HS-27A (cell line): ENCODE data around the gene SULT1C4.
"Not testable (repeated sequence)": the region's sequence is repeated elsewhere in the genome, so short reads cannot be mapped to it uniquely, and the experiment has no call there.

Source experiments
- DNase-seq: peaks from one replicate; pipeline ENCODE4 v3.0.0-alpha.2; 2012; ENCODE audit warnings: low read depth, missing footprints

SULT1C4 gene

GRCh38 chr2:108377815-108378630 lies at the start of gene SULT1C4:
Gene SULT1C4, plus strand, starts transcription at chr2:108377954. Its CDS starts 384 bp downstream, at chr2:108378338.
- DNase-seq: no peak

DNA sequence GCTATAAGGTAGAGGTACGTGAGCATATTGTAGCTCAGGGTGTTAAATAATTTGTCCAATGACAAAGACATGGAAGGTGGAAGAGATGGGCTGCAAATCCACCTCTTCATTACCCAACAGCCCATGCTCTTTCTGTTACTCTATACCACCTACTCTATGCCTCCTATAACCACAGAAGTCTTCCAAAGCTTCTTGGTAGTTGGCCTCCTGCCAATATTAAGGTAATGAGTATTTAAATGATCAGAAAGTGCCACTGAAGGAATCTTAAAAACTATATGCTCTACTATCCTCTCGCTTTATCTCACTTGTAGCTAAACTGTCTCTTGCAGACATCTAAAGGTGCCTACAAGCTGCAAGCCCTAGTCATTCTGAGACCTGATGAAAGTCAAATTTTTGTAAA lies 48.0 kb upstream of the SULT1C4 start:
- DNase-seq: no peak

GRCh38 chr2:108330979-108331378 lies 46.8 kb upstream of the SULT1C4 start:
- DNase-seq: no peak

DNA sequence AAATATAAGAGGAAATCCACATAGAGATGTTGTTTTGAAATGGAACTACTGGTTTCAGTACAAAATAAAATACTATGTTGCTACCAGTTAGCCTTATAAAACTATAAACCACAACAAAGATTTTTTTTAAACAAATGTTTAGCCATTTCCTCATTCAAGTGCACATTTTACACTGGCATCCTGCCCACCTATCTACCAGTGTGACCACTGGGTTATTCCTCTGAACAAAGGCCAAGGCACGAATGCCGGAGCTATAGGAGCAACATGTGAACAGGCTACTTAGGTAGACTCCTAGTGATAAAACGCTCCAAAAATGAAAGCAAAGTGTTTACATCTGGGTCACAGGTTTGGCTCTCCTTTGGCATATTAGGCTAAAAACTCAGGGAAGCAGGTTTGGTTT lies 31.8 kb upstream of the SULT1C4 start:
- DNase-seq: no peak

DNA sequence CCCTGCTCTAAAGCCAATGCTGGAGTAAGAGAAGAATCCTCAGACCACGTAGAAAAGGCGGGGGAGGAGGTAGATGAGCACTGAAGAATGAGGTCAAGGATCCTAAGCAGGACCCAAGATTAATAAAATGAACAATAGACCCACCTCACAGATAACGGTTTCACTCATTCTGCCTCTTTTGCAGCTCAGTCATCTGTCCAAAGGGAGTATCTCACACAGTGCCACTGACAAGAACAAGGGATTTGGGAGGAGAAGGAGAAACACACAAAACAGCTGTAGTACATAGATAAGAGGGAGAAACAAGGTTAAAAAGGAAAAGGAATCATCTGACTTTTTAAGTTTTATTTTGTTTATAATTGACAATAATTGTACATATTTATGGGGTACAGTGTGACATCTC lies 30.9 kb upstream of the SULT1C4 start:
- DNase-seq: no peak

DNA sequence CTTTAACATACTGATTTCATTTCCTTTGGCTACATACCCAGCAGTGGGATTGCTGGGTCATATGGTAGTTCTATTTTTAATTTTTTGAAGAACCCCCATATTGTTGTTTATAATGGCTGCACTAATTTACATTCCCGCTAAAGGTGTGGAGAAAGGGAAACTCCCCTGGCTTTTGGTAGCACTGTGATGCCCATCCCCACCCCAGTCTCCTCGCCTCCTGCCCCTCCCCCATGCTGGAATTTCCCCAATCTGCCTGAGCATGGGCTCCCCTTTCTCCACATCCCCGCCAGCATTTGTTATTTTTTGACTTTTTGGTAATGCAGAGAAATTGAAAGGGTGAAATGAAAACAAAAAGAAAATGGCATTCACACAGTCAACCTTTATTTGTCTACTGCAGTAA lies 30.0 kb upstream of the SULT1C4 start:
- no peak for DNase-seq

- DNase-seq: no peak
Measured at GRCh38 chr2:108348816-108349570, 28.8 kb upstream of the SULT1C4 start.

- no peak for DNase-seq
Measured at GRCh38 chr2:108349571-108349928, 28.2 kb upstream of the SULT1C4 start.

DNA sequence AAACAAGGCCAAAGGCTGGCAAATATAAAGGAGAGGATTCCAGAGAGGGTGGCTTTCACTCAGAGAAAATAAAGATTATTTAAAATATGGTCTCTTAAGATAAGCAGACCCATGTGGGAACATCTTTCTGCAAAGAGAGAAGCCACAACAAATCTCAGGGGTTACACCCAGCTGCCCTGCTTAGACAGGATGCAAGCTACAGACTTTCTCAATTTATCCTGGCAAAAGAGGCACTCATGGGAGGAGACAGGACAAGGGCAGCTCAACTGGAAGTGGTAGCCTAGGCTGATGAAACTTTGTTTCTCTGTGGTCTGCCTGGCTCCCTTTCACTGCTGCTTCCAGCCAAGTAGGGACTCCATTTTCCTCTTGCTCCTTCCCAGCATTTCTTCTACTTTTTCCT lies 25.9 kb upstream of the SULT1C4 start:
- no peak for DNase-seq

DNA sequence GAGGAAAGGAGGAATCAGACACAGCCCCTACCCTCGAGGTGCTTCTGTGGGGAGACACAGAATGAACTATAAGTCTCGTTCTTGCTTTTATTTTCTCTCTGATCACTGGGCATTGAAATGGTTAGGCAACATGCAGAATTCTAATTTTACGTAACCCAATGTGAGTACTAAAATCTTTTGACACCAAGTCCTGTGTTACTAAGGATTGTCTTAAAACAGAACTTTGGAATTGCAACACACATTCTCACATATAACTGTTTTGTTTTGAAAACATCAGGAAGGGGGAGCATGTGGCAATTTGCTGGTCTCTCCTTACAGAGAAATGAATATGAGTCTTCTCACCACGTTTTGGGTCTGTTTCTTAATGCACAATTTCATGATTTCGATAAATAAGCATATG lies 23.6 kb upstream of the SULT1C4 start:
- DNase-seq: no peak

DNA sequence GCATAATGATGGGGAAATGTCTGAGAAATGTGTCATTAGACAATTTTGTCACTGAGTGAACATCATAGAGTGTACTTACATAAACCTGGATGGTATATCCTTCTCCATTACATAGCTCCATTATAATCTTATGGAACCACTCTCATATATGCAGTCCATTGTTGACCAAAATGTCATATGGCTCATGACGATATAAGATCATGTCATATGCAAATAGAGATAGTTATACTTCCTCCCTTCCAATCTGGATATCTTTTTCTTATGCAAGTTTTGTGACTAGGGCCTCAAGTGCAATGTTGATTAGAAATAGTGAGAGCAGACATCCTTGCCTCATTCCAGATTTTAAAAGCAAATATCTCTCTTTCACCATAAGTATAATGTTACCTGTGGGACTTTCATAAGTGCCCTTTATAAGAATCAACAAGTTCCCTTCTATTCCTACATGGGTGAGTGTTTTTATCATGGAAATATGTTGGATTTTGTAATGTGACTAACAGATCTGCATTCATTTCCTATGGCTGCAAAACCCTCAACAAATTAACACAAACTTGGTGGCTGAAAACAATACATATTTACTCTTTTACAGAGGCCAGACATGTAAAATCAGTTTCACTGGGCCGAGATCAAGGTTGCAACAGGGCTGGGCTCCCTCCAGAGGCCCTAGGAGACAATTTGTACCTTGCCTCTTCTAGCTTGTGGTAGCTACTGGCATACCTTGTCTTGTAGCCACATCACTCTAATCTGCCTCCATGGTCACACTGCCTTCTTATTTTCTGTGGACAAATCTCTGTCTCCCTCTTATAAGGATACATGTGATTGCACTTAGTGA lies 21.6 kb upstream of the SULT1C4 start:
- DNase-seq: no peak

GRCh38 chr2:108359336-108359735 lies 18.4 kb upstream of the SULT1C4 start:
- not testable (repeated sequence) for DNase-seq

- no peak for DNase-seq
Measured at GRCh38 chr2:108360776-108361468, 16.8 kb upstream of the SULT1C4 start.

DNA sequence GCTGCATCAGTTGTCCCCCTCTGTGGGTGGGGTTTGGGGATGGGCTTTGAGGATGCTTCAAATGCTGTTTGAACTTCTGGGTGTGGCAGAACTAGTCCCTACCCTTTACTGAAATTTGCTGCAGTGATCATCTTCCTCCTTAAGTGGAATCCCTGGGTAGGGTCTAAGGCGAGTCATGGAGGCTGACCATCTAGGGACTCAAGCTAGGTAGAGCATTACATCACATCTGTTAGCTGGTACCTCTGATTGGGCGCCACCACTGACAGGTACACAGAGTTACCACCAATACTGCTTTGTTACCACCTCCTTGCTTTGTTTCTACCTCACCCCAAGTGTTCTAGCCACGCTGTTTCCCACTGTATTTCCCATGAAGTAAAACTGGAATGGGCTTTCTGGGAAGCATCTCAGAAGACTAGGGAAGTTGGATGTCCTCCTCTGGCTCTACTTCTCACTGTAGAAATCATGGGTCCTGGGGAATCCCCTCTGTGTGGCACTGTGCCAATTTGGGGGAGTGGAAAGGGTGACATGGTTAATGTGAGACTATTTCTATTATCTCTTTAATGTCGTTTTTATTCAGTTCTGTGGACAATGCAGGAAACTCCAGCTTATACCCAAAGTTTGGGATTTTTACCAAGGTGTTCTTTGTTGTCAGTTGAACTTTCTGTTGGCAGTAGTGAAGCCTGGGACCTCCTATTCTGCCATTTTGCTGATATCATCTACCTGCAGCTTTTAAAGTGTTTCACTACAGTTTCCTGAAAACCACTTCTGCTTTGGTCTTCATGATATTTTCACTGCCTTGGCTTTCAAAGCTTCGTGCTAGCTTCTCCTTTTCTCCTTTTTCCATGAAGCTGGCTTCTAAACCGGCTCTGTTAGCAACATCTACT lies 14.5 kb upstream of the SULT1C4 start:
- DNase-seq: no peak

DNA sequence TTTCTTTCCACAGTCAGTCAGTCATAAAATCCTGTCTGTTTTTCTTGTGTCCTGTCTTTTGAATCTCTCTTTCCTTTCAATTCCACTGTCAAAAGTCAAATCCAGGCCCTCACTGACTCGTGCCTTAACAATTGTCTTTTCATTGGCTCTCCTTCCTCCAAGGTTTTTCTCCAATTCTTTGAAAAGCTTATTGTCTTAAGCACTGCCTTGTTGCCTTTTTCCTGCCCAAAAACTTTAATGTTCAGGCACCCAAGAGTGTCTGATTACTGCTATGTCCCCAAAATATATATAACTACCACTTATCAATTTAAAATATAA lies 13.9 kb upstream of the SULT1C4 start:
- DNase-seq: no peak

DNA sequence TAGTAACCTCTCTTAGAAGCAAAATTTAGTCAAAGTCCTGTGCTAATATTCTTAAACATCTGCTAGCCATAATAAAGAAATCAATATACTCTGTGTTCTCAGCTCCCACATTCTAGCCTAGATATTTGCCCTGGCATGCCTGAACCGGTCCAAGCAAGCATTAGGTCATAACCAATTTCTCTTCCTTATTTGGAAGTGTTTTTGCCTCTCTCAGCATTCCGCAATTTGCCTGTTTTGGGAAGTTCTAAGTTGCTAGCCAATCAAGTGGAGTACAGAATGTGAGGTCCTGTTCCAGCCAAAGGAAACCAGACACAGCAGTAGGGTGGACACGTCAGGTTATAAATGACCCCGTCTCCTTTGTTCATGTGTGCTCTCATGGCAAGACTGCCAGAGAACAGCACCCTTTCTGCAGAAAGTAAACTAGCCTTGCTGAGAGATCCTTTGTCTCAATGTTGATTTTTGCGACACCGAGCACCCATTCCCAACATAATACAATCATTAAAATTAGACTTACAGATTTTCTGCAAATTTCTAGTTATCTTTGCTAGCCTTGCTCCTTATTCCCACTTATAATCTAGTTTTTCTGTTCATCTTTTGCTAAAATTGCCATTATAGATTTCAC lies 13.0 kb upstream of the SULT1C4 start:
- no peak for DNase-seq

- no peak for DNase-seq
Measured at GRCh38 chr2:108365656-108366055, 12.1 kb upstream of the SULT1C4 start.

GRCh38 chr2:108367014-108367413 lies 10.7 kb upstream of the SULT1C4 start:
- DNase-seq: no peak

DNA sequence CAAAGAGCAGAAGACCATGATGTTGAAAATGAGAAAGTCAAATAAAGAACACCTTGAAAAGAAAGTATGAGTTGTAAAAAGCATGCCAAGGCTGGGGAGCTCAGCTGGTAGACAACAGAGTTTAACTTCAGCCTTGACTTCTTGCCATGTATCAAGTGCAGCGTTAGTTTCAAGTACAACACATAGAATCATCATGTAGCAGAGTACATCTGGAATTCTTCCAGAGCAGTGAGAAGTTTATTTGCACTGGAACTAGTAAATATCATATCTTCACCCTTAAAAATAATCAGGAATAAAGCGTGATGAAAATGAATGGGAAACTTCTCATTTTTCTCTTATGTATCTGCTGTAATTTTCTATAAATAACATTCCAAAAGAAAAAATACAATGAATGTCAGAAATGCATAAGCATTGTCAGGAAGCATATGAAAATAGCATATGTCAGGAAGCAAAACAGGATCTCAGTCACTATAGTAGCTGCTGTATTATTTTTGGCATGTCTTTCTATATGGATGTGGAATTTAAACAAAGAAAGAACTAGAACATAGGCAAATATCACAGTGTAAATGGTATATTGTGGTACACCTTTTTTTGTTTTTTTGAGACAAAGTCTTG lies 10.1 kb upstream of the SULT1C4 start:
- no peak for DNase-seq

GRCh38 chr2:108369153-108369552 lies 8.6 kb upstream of the SULT1C4 start:
- no peak for DNase-seq
